HuH-7.5 (cell line): ENCODE results near the gene LUZP2.

Experiments used
- DNase-seq: peaks from one replicate; pipeline ENCODE4 v3.0.0; 2011; ENCODE audit warnings: low spot score

The LUZP2 gene

GRCh38 chr11:24716403-24716802 lies 219.6 kb downstream of the LUZP2 start:
- no peak for DNase-seq

DNA sequence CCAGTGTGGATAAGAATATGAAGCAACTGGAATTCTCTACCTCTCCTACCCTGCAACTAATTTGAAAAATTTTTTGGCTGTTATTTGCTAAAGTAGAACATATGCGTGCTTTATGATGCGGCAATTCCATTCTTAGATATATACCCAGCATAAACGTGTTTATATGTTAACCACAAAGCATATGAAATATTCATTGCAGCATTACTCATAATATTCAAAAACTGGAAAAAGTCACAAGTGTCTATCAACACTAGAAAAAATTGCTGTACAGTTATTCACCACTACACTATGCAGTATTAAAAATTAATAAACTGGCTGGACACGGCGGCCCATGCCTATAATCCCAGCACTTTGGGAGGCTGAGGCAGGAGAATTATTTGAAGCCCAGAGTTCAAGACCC lies 226.4 kb downstream of the LUZP2 start:
- no peak for DNase-seq

DNA sequence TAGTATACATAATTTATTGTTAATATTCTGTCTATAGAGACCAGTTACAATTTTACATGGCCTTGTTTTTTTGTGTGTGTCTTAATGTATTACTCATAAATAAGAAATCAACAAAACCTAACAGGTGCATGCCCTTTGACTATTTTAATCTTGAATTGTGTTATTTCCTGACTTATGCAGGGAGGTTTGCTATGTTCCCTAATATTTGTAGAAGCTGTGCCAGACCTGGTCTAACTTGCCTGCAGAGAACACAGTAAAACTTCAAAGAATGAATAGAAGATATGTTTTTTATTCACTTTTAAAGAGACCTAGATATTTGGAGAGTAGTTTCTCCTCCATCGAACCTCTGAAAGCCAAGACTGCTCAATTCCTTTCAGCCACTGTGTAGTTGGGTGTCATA lies 234.7 kb downstream of the LUZP2 start:
- no peak for DNase-seq

GRCh38 chr11:24734742-24735237 lies 237.9 kb downstream of the LUZP2 start:
- DNase-seq, result no peak

GRCh38 chr11:24738972-24739371 lies 242.1 kb downstream of the LUZP2 start:
- no peak for DNase-seq

GRCh38 chr11:24739637-24740036 lies 242.8 kb downstream of the LUZP2 start:
- DNase-seq, result no peak

GRCh38 chr11:24747275-24748251 lies 250.7 kb downstream of the LUZP2 start:
- no peak for DNase-seq

DNA sequence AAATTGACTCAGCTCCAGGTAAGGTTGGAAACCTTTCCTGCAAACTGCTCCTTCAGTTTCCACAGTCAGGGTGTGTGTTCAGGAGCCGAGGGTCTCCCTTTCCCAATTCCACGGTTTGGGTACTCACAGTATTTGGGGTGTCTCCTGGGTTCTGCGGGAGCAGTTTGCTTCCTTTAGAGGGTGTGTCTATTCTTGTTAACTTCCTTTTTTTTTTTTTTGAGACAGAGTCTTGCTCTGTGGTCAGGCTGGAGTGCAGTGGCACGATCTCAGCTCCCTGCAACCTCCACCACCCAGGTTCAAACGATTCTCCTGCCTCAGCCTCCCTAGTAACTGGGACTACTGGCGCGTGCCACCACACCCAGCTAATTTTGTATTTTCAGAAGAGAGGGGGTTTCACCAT lies 251.4 kb downstream of the LUZP2 start:
- DNase-seq, result no peak

- no peak for DNase-seq
Measured at GRCh38 chr11:24754406-24754805, 257.6 kb downstream of the LUZP2 start.

DNA sequence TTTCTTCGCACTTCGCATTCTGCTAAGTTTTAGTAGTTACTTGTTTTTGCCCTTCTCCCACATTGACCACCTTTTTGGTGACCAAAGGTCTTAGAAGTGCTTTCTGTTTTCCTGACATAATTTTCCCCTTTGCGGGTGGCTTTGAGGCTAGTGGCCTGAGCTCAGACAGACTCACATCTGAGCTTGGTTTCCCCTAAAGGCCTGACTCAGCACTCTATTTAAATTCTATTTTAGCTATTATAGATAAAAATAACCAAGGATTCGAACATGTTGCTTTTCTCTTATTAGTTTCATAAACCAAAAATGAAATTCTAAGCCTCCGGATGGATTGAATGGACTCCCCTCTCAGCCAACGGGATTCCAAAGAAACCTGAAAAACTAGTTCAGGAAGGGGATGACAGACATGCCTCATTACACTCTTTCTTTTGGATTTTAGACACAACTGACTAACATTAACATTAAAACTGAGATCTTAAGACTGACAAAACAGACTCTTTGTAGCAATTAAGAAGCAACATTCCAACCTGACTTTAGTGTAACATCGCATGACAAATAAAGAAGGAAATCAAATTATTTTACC lies 258.5 kb downstream of the LUZP2 start:
- no peak for DNase-seq

- DNase-seq, result no peak
Measured at GRCh38 chr11:24759742-24760141, 262.9 kb downstream of the LUZP2 start.

- no peak for DNase-seq
Measured at GRCh38 chr11:24760681-24761080, 263.8 kb downstream of the LUZP2 start.

DNA sequence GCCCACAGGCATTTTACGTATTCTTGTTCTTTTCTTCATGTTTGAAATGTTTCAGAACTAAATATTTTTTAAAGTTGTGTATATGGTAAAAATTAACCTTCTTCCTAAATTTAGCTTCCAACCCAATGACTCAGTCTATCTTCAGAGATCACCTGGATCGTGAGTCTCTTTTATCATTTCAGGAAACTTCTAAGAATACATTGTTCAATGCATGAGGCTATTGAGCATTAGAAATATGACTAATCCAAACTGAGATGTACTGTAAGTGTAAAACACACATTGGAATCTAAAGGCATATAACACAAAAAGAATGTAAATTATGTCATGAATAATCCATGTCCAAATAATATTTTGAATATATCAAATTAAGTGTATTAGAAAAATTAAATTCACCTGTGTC lies 265.2 kb downstream of the LUZP2 start:
- DNase-seq, result no peak

- DNase-seq, result no peak
Measured at GRCh38 chr11:24767411-24767810, 270.6 kb downstream of the LUZP2 start.

DNA sequence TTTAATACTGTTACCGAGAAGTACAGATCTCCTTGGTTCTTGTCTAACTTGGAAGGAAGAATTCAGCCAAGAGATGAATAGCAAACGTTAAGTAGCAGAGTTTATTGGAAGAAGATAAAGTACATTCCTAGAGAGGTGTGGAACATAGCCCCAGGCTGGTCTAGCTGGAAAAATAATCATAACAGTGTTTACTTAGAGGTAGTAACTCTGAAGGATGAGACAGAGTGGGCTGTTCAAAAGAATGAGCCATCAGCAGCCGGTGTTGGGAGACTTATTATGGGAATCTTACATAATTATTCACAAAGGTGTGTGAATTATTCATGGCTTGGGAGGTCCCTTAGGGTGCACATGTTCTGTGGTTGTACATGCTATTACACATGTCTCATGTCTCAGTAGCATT lies 276.5 kb downstream of the LUZP2 start:
- no peak for DNase-seq

DNA sequence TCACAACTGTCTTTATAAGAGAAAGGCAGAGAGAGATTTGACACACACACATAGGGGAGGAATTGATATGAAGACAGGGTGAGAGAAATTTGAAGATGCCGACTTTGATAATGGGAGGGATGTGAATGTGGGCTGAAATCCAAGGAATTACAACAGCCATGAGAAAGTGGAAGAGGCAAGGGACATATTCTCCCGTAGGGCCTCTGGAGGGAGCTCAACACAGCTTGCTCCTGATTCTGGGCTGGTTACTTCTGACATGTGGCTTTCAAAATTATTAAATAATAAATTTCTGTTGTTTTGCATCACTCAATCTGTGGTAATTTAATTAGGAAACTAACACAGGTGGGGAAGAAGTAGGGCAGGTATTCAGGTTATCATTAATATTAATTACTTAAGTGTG lies 282.9 kb downstream of the LUZP2 start:
- DNase-seq, result no peak

- no peak for DNase-seq
Measured at GRCh38 chr11:24781288-24781687, 284.4 kb downstream of the LUZP2 start.

DNA sequence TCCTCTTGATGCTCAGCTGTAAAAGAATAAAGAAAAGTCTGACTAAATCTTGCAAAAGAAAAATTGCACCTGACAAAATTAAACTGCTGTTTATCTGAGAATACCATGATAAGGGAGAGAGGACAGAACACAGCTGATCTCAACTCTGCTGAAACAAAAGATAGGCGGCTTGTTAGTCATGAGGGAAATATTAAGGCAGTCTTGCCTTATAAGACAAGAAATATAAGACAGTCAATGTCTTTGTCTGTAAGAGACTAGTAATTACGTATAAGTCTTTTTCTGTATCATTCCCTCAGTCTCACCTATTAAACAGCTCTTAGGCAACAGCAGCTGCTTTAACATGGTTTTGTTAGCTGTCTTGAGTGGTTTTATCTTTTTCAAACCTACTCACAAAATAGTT lies 296.6 kb downstream of the LUZP2 start:
- DNase-seq, result no peak

GRCh38 chr11:24794064-24794463 lies 297.2 kb downstream of the LUZP2 start:
- DNase-seq, result no peak

DNA sequence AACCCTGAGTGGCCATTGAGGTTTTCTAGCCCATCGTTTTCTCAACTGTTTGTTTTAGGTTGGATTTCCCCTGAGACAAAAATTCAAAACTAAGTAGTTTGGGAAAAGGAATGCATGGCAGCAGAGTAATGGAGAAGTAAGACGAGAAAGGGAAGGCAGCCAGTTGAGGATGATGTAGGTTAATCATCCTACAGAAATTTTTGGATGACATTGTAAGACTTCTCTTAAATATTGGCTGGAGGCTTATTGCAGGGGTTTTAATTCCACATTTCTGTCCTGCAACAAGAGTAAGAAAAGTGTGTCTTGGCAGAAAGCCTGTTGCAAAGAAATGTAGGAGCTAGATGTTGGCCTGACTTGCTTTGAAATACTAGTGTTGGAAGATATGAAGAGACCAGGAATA lies 308.8 kb downstream of the LUZP2 start:
- DNase-seq, result no peak

GRCh38 chr11:24808173-24808572 lies 311.3 kb downstream of the LUZP2 start:
- DNase-seq, result no peak

GRCh38 chr11:24819006-24819405 lies 322.2 kb downstream of the LUZP2 start:
- DNase-seq, result no peak

DNA sequence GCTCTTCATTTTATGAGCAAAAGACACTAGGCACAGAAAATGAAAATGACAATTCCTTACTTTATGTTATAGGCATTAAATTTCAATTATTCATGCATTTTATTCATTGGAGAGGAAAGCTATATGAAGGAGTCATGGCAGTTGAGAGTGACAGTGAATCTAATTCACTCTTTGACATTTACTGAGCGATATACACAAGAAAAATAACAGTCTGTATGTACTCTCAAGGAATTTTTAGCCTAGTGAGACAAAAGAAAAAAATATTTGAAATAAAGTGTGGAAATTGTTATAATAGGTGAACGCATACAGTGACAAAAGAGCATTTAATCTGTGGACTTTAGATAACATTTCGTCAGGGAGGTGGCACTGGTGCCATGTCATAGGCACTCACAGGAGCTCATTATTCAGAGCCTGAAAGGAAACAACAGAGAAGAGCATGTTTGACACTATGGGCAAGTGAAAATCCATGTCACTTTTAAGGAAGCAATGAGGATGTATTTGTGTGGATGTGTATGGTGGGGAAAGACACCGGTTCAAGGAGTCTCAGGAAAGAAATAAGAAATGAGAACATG lies 323.1 kb downstream of the LUZP2 start:
- no peak for DNase-seq
